EL (cell line): ENCODE measurements around the gene KRTAP5-3.
"Not testable (repeated sequence)": the region's sequence is repeated elsewhere in the genome, so short reads cannot be mapped to it uniquely, and the experiment has no call there.

Experiments
- DNase-seq: peaks from one replicate; pipeline ENCODE4 v3.0.0-alpha.2; 2016

Gene KRTAP5-3

DNA sequence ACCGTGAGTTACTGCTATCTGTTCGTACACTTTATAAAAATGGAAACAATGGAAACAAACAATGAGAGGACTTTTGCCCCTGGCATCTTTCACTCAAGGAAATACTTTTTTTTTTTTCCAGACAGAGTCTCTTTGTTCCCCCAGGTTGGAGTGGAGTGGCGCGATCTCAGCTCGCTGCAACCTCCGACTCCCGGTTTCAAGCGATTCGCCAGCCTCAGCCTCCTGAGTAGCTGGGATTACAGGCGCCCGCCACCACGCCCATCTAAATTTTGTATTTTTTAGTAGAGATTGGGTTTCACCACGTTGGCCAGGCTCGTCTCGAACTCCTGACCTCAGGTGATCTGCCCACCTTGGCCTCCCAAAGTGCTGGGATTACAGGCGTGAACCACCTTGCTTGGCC lies 32.5 kb downstream of the KRTAP5-3 start:
- DNase-seq = not testable (repeated sequence)

DNA sequence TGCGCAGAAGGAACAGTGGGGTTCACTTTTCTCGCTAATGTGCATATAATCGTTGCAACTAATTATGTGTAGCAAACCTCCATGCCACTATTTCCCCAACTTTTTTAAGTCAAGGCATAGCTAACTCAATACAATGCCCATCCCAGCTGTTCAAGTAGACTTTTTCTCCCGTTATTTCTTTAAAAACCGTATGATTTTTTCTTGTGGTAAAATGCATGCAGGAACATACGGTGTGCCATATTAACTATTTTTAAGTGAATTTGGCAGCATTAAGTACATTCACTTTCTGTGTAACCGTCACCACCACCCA lies 33.4 kb downstream of the KRTAP5-3 start:
- DNase-seq = no peak

GRCh38 chr11:1574238-1574932 lies 33.9 kb downstream of the KRTAP5-3 start:
- peak; percentile 43 for DNase-seq

DNA sequence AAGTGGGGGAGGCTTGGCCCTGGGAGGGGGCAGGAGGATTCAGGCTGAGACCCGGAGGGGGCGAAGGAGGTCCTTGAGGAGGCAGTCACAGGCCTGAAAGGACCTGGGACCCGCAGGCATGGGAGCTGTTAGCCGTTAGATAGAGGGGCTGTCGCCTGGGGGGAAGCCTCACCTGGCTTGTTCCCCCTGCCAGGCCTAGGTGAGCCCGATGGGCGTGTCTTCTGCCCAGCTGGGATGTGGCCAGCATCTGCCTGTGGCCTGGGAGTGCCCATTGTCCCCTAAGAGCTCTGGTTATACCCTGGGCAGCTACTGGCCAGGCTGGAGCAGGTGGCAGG lies 34.4 kb downstream of the KRTAP5-3 start:
- no peak for DNase-seq

- no peak for DNase-seq
Observed at GRCh38 chr11:1573077-1573902, 35.0 kb downstream of the KRTAP5-3 start.

DNA sequence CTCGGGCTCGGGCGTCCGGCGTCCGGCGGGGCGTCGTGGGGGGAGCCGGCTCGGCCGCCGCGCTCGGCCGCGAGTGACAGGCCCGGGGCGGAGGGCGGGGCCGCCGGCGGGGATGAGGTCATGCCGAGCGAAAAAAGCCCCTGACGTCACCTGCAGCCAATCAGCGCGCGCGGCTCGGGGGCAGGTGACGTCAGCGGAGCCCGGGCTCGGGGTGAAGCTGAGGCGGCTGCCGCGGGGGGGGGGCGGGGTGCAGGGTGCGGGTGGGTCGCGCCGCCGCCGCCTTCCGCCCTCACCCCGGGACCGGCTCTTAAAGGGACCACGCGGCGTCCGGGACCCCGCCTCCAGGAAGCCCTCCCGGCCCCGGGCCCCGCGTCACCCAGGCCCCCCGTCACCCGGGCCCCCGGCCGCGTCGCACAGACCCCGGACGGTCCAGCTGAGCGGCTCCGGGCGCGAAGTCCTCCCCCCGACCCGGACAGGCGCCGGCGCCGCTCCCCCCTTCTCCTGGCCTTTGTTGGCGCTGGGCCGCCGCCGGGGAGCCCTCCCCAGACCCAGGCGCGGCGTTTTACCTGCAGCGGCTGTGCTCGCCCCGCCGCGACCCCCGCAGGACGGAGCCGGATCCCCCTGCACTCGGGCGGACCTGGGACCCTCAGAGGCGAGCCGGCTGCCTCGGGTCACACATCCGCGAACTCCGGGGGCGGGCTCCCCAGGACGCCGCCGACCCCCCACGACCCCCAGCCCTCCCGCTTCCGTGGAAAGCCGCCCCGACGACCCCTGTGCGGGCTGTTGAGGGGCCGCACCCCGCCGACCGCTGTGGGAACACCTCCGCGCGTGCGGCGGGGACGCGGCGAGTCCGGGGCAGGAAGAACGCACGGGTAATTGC lies 35.8 kb downstream of the KRTAP5-3 start, which contains the start of gene DUSP8:
Gene DUSP8, minus strand, starts transcription at position 75 of the 880 bp plus-strand sequence. CDS start 6,445 bp downstream, outside the sequence.
- peak; percentile 88 for DNase-seq

DNA sequence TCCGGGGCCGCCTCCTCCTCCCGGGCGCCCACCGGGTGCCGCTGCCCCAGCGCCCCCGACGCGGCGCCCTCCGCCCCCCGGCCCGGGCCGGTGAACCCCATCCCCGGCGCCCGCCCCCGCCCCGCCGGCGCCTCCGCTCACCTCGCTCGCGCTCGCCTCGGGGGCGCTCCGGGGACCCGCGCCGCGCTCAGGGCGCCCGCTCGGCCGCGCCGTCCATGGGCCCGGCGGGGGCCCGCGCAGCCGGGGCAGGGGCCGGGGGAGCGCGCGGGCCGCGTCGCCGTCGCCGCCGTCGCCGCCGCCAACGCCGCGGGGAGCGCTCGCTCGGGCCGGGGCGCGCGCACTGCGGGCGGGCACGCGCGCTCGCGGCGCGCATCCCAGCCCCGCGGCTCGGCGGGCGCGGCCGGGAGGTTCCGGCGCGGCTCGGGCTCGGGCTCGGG lies 36.5 kb downstream of the KRTAP5-3 start:
- DNase-seq = no peak

DNA sequence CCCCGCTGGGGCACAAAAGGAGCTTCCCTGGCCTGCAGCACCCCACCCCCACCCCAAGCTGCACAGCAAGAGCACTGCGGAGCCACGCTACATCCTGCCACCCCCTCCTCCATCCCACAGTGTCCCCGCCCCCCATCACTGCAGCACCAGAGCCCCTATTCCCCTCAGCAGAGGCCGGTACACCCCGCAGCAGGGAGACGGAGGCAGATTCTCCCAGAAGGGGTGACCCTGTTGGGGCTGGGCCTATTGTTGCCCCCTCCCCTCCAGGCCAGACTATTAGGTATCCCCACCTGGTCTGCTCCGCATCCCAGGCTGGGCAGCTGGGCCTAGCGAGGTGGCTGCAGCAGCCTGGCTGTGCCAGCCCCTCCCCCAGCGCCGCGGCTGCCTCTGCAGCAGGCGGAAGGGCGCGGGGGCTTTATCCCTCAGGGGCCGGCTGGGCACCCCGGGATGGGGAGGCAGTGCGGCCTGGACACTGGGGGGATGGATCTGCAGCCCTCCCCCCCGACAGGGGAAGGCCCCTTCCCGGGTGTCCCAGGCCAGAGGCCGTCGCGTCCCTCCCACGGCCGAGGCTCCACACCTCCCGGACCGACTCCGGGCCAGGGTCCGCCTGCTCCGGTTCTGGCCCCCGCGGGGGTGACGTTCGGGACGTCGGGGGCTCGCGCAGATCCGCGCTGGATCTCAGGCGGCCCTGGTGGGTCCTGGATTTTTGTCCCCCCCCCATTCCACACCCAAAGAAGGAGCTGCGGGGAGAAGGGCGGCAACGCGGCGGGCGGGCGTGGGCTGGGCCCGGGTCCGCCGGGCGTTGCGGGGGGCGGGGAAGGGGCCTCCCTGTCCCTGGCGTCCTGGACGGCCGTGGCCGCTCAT lies 37.1 kb downstream of the KRTAP5-3 start:
- no peak for DNase-seq

DNA sequence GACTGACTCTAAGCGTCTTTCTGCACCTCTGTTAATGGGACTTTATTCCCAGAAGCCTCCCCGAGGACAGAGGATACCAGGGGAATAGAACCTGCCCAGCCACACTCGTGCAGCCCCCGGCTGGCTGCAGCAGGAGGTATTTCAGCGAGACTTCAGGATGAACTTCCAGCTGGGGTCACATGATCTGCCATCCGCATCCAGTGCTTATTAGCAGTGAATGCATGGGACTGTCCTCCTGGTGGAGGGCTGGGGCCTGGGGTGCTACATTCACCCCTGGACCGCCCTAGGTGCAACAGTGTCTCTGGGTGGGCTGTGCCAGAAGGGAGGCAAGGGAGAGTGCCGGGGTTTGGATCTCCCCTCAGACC lies 37.8 kb downstream of the KRTAP5-3 start:
- DNase-seq = no peak

DNA sequence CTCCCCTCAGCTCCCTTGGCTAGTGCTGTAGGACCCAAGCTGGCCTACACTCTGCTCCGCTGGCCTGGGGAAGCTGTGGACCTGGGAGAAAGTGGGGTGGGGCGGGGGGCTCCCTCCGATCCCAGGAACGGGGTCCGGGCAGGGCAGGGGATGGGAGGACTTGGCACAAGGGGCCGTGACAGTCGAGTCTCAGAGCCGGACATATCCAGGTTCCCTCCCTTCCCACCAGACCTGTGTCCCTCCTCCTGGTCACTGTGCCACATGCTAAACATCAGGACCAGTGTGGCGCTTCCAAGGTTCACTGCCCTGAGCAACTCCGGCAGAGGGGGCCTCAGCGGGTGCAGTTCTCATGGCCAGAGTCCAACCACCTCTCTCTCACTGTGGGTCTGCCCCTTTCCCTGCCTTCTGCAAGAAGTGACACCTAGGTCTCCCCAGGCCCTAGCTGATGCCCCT lies 38.2 kb downstream of the KRTAP5-3 start:
- DNase-seq = no peak

- DNase-seq = no peak
Observed at GRCh38 chr11:1569251-1569780, 38.9 kb downstream of the KRTAP5-3 start.

DNA sequence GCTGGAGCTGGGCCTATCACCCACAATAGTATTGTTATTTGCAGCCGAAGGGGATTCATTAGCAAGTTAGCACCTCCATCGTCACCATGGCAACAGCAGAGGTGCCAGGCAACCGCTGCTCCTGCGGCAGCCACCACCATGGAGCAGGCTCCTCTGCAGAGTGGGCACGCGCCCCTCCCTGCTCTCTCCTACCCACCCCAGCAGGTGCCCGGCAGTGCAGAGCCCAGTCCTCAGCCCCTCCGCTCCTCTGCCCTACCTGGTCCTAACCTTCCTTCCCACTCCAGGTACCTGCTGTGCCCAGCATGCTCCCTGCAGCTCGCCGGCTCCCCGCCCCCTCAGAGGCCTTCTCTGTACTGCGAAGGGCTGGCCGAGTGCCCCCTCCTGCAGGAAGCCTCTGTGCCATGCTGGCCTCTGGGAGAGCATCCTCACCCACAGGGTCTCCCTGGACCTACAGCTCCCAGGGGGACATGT lies 39.8 kb downstream of the KRTAP5-3 start:
- DNase-seq = no peak

- DNase-seq = no peak
Observed at GRCh38 chr11:1567721-1568100, 40.6 kb downstream of the KRTAP5-3 start.

GRCh38 chr11:1567052-1567720 lies 41.1 kb downstream of the KRTAP5-3 start:
- no peak for DNase-seq

DNA sequence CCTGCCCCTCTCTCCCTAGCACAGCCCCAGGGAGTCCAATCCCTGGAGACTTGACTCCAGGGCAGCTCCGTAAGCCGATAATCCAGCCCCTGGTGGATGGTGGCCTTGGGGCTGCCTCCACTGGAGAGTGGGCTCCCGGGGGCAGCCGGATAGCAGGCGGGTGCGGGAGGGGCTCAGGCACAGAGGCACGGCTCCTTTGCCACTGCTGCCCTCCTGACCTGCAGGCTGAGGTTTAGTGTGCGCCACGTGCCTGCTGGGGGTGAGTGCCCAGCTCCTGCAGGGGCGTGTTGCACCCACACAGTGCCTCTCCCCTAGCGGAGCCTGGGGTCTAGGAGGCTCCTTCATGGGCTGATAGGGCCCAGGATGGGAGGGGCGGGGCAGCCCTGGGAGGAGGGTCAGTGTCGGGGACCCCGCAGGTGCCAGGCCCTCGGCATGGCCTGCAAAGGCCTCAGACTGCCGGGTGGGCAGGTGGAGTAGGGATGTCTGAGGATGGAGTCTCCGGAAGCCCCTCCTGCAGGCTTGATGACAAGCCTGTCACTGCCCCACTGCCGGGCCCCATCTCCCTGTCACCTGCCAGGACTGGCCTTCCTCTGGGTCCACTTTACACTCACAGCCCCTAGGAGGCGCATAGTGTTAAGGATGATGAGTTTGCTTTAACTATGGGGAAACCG lies 41.7 kb downstream of the KRTAP5-3 start:
- DNase-seq = no peak

GRCh38 chr11:1565904-1566247 lies 42.4 kb downstream of the KRTAP5-3 start:
- DNase-seq = no peak

- no peak for DNase-seq
Observed at GRCh38 chr11:1565173-1565903, 42.9 kb downstream of the KRTAP5-3 start.

DNA sequence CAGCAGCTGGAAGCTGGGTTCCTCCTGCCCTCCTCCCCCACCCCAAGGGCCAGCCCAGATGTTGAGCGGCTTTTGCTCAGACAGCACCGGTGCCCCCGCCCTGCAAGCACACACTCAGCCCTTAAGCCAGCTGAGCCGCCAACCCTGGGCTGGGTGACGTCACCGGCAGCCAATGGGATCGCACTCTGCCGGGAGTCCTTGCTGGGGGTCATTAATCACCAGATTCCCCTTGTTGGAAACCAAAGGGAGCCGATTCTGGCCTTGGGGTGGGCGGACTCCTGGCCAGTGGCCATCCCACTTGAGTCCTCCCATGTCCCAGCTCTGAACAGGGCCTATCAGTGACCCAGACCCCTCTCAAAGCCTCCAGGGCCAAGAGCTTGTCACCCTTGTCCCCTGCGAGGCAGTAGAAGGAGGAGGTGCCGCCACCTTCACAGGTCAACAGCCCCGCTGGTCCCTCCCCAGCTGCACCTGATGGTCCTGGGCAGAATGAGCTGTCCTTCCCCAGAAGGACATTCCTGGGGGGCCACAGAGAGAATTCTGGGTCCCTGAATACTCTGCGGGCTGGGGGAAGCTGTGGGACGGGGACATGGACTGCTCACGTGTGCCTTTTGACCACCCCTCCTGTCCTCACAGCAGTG lies 43.6 kb downstream of the KRTAP5-3 start:
- DNase-seq = peak; percentile 98

GRCh38 chr11:1563697-1564534 lies 44.3 kb downstream of the KRTAP5-3 start:
- DNase-seq = no peak
